HG03432 (cell line): ENCODE data around the gene TCF4.

Experiments
- ATAC-seq: cut with Tn5 transposase; IDR thresholded peaks from one replicate; pipeline ENCODE4 v1.9.1; 2021; ENCODE audit warnings: mild to moderate bottlenecking, moderate library complexity; ENCODE audit not compliant: unreplicated experiment

The TCF4 gene

GRCh38 chr18:55219823-55220222, 368.2 kb downstream of the TCF4 start:
- no peak for ATAC-seq

GRCh38 chr18:55219059-55219458, 368.9 kb downstream of the TCF4 start:
- ATAC-seq = no peak

- ATAC-seq = no peak
Measured at GRCh38 chr18:55214969-55215368, 373.0 kb downstream of the TCF4 start.

GRCh38 chr18:55214534-55214933, 373.5 kb downstream of the TCF4 start:
- no peak for ATAC-seq

GRCh38 chr18:55213586-55213985, 374.4 kb downstream of the TCF4 start:
- no peak for ATAC-seq

- no peak for ATAC-seq
Measured at GRCh38 chr18:55206927-55207326, 381.1 kb downstream of the TCF4 start.

GRCh38 chr18:55202232-55202917, 385.6 kb downstream of the TCF4 start:
- no peak for ATAC-seq

- no peak for ATAC-seq
Measured at GRCh38 chr18:55199291-55199963, 388.6 kb downstream of the TCF4 start.

- no peak for ATAC-seq
Measured at GRCh38 chr18:55195863-55196262, 392.1 kb downstream of the TCF4 start.

- no peak for ATAC-seq
Measured at GRCh38 chr18:55189972-55190371, 398.0 kb downstream of the TCF4 start.

GRCh38 chr18:55186588-55186987, 401.4 kb downstream of the TCF4 start:
- ATAC-seq = no peak

GRCh38 chr18:55185391-55185790, 402.6 kb downstream of the TCF4 start:
- no peak for ATAC-seq

- no peak for ATAC-seq
Measured at GRCh38 chr18:55179835-55180234, 408.2 kb downstream of the TCF4 start.

GRCh38 chr18:55179425-55179824, 408.6 kb downstream of the TCF4 start:
- no peak for ATAC-seq

- ATAC-seq = no peak
Measured at GRCh38 chr18:55173291-55173690, 414.7 kb downstream of the TCF4 start.
